Mucosa of gallbladder (tissue), 1 donor: ENCODE measurements around the gene TEX53. TPM values are rescaled to one million over a fixed set of nuclear protein-coding genes. Genes with fewer than 3 reads are reported as not detected.
A peak's percentile ranks its signal among the peaks of the same experiment; 100 is the strongest.

Experiments
- DNase-seq: peaks from one replicate; pipeline ENCODE4 v3.0.0-alpha.2; 2020; ENCODE audit warnings: low spot score
- total RNA-seq: library from RNA; stranded (reverse); gene quantifications from one replicate; pipeline ENCODE4 v1.2.1, GENCODE V29; 2021
- donor health status: DM: no; HTN: no; CAD: no.

TEX53 gene
- not detected for total RNA-seq

GRCh38 chr9:114657705-114658104 is at the start of gene TEX53:
TSS of gene TEX53 (minus strand) at chr9:114657805. CDS start at chr9:114657774, 31 bp downstream.
- no peak for DNase-seq

- no peak for DNase-seq
These were observed 49.1 kb upstream of the TEX53 start for GRCh38 chr9:114706711-114707110.

GRCh38 chr9:114701988-114702387 is 44.4 kb upstream of the TEX53 start:
- no peak for DNase-seq

GRCh38 chr9:114697951-114698351 is 40.3 kb upstream of the TEX53 start:
- DNase-seq = no peak

- DNase-seq = no peak
These were observed 39.4 kb upstream of the TEX53 start for GRCh38 chr9:114696814-114697544.

GRCh38 chr9:114695948-114696347 is 38.3 kb upstream of the TEX53 start:
- DNase-seq = no peak

GRCh38 chr9:114694719-114695269 is 37.2 kb upstream of the TEX53 start:
- DNase-seq = no peak

GRCh38 chr9:114694146-114694545 is 36.5 kb upstream of the TEX53 start:
- DNase-seq = no peak

- no peak for DNase-seq
These were observed 35.7 kb upstream of the TEX53 start for GRCh38 chr9:114693248-114693855.

- no peak for DNase-seq
These were observed 34.3 kb upstream of the TEX53 start for GRCh38 chr9:114691956-114692295.

GRCh38 chr9:114691046-114691955 is 33.7 kb upstream of the TEX53 start:
- DNase-seq = no peak

- no peak for DNase-seq
These were observed 32.7 kb upstream of the TEX53 start for GRCh38 chr9:114690308-114690707.

GRCh38 chr9:114689813-114690212 is 32.2 kb upstream of the TEX53 start:
- no peak for DNase-seq

GRCh38 chr9:114688909-114689610 is 31.5 kb upstream of the TEX53 start:
- DNase-seq = no peak

GRCh38 chr9:114688379-114688778 is 30.8 kb upstream of the TEX53 start:
- DNase-seq = no peak

GRCh38 chr9:114687034-114687433 is 29.4 kb upstream of the TEX53 start:
- DNase-seq = no peak

GRCh38 chr9:114685951-114686350 is 28.3 kb upstream of the TEX53 start:
- no peak for DNase-seq

- no peak for DNase-seq
These were observed 26.4 kb upstream of the TEX53 start for GRCh38 chr9:114684036-114684435.

- no peak for DNase-seq
These were observed 25.2 kb upstream of the TEX53 start for GRCh38 chr9:114682846-114683245.

- DNase-seq = peak; percentile 61
These were observed 24.2 kb upstream of the TEX53 start, which contains the start of gene TEX48 for GRCh38 chr9:114681594-114682332. TSS of gene TEX48 (minus strand) at chr9:114682192. CDS start at chr9:114671723, 10,469 bp downstream.
